GM10248 (cell line): ENCODE measurements around the gene ORM1.

Experiments
- CTCF ChIA-PET: fragments of 300-600 bp; sonication (Branson Sonifier 250); formaldehyde crosslinking; extraction: SDS; loops from one replicate; lab custom pipeline; 2021; ENCODE audit warnings: antibody characterized with exemption; lab: Yijun Ruan, JAX
- POLR2A ChIA-PET: fragments of 350-650 bp; sonication (Branson Sonifier 250); formaldehyde crosslinking; extraction: SDS; loops from one replicate; lab custom pipeline; 2020; ENCODE audit warnings: antibody characterized with exemption; lab: Yijun Ruan, JAX
- DNase-seq: peaks from one replicate; pipeline ENCODE4 v3.0.0; 2012; ENCODE audit errors: extremely low spot score
- TF ChIP-seq, protein P1 (sequence below): IDR thresholded peaks from 2 replicates; pipeline ENCODE4 v1.5.1; 2012; ENCODE audit warnings: mild to moderate bottlenecking, low read depth; ENCODE audit errors: extremely low read depth, missing control alignments, control extremely low read depth

ORM1 gene

GRCh38 chr9:114366334-114367128, 43.6 kb downstream of the ORM1 start:
- TF ChIP-seq, protein P1, sequence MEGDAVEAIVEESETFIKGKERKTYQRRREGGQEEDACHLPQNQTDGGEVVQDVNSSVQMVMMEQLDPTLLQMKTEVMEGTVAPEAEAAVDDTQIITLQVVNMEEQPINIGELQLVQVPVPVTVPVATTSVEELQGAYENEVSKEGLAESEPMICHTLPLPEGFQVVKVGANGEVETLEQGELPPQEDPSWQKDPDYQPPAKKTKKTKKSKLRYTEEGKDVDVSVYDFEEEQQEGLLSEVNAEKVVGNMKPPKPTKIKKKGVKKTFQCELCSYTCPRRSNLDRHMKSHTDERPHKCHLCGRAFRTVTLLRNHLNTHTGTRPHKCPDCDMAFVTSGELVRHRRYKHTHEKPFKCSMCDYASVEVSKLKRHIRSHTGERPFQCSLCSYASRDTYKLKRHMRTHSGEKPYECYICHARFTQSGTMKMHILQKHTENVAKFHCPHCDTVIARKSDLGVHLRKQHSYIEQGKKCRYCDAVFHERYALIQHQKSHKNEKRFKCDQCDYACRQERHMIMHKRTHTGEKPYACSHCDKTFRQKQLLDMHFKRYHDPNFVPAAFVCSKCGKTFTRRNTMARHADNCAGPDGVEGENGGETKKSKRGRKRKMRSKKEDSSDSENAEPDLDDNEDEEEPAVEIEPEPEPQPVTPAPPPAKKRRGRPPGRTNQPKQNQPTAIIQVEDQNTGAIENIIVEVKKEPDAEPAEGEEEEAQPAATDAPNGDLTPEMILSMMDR = no peak
- DNase-seq = peak; percentile 48
- POLR2A ChIA-PET = interaction anchor here (1.5 kb wide), 1 partner anchor 19 kb away, joined by 4 read pairs; no protein-coding TSS in a partner anchor
- CTCF ChIA-PET = interaction anchor here (1.0 to 9.0 kb wide), 9 partner anchors 10 to 287 kb away, joined by 3 to 100 read pairs (median 4); partner anchors contain the start of gene AKNA

- TF ChIP-seq, protein P1 = no peak
- DNase-seq = no peak
- POLR2A ChIA-PET = interaction anchor here (1.5 kb wide), 1 partner anchor 18 kb away, joined by 4 read pairs; no protein-coding TSS in a partner anchor
- CTCF ChIA-PET = interaction anchor here (0.8 to 9.0 kb wide), 9 partner anchors 10 to 286 kb away, joined by 3 to 100 read pairs (median 4); partner anchors contain the start of gene AKNA
Observed at GRCh38 chr9:114367366-114367765, 44.5 kb downstream of the ORM1 start.

DNA sequence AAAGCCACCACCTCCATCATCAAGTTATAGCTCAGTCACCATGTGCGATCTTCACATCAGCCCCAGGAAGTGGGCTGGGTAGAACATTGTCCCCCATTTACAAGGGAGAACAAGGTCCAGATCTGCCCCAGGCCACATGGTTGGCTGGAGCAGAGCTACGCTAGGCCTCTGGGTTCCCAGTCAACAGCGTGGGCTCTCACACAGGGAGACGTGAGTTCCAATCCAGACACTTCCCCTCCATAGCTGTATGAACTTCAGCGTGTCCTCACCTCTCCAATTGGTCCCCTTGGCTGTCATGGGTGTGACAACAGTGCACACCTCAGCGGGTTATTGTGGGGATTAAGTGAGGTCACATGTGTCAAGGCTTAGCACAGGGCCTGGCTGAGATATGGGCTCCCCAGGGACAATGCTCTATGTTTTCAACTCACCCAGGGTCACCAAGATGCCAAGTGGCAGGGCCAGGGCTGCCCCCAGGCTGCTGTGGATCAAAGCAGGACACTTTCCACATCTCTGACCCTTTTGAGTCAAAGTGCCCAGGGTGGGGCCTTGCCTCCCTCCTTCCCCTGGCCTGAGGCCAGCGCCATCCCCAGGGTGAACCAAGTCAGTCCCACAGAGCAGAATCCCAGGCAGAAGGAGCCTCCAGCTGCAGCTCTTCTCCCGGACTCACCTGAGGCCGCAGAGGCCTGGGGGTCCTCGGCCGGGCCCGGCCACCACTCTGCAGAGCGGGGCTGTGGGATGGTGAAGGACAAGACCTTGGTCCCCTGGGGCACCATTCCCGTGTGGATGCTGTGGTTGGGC, 45.1 kb downstream of the ORM1 start:
- POLR2A ChIA-PET = interaction anchor here (1.1 to 1.5 kb wide), 2 partner anchors 17 to 20 kb away, joined by 3 to 4 read pairs; partner anchors contain the start of gene AKNA
- CTCF ChIA-PET = interaction anchor here (0.8 to 9.0 kb wide), 10 partner anchors 9 to 286 kb away, joined by 3 to 100 read pairs (median 4); partner anchors contain the start of gene AKNA
- TF ChIP-seq, protein P1 = no peak
- DNase-seq = no peak

GRCh38 chr9:114369216-114370130, 46.6 kb downstream of the ORM1 start:
- TF ChIP-seq, protein P1 = no peak
- POLR2A ChIA-PET = interaction anchor here (0.5 kb wide), 1 partner anchor 44 kb away, joined by 3 read pairs; no protein-coding TSS in a partner anchor
- no peak for DNase-seq
- CTCF ChIA-PET = interaction anchor here (1.2 to 9.0 kb wide), 5 partner anchors 10 to 31 kb away, joined by 4 to 100 read pairs (median 7); partner anchors contain the start of gene AKNA

- no peak for DNase-seq
- TF ChIP-seq, protein P1 = no peak
- POLR2A ChIA-PET = interaction anchor here (0.6 kb wide), 1 partner anchor 718 kb away, joined by 3 read pairs; no protein-coding TSS in a partner anchor
- CTCF ChIA-PET = interaction anchor here (2.0 to 9.0 kb wide), 3 partner anchors 9 to 32 kb away, joined by 5 to 100 read pairs (median 8); partner anchors contain the start of gene AKNA
Observed at GRCh38 chr9:114370251-114370967, 47.5 kb downstream of the ORM1 start.
